Body of pancreas (tissue), 4 donors: ENCODE measurements around the gene ROPN1B.

Source experiments
- CTCF ChIP-seq, 7 experiments: fragments of 450-650 bp in 4 of 7; fragments of 200-600 bp in 3 of 7; sonication (generic) in 3 of 7; IDR thresholded peaks; one replicate each; pipeline ENCODE4 v1.5.1; 2016 to 2019; ENCODE audit warnings: antibody characterized with exemption in 7 of 7
- POLR2A ChIP-seq, 3 donors: fragments of 450-650 bp; IDR thresholded peaks; one replicate each; pipeline ENCODE4 v1.6.1; 2016; ENCODE audit warnings: antibody characterized with exemption in 3 of 3, mild to moderate bottlenecking in 2 of 3

- TF ChIP-seq CTCF (IDR thresholded peaks at IDR 0.05) = no peak
- TF ChIP-seq POLR2A (IDR thresholded peaks at IDR 0.05) = no peak
These were observed 54.4 kb downstream of the ROPN1B start for GRCh38 chr3:126023390-126023789.
